NT2/D1 (cell line): ENCODE data around the gene CSNK1G1.
A peak's percentile ranks its signal among the peaks of the same experiment; 100 is the strongest.

Experiments
- DNase-seq: peaks from one replicate; pipeline ENCODE4 v3.0.0-alpha.2; 2011; ENCODE audit warnings: low read depth, low spot score
- H3K27me3 ChIP-seq: 2 replicates; pipeline ENCODE4 v1.6.0; 2011; ENCODE audit warnings: mild to moderate bottlenecking; ENCODE audit not compliant: insufficient read length, insufficient read depth
- H3K36me3 ChIP-seq: 2 replicates; pipeline ENCODE4 v1.6.1; 2011; ENCODE audit warnings: mild to moderate bottlenecking, low read length, mixed read lengths; ENCODE audit not compliant: insufficient read depth, insufficient read length
- H3K4me1 ChIP-seq: 2 replicates; pipeline ENCODE4 v1.5.1; 2011; ENCODE audit not compliant: insufficient read depth, insufficient read length
- H3K4me3 ChIP-seq: 2 replicates; pipeline ENCODE4 v1.5.1; 2011; ENCODE audit warnings: low read depth; ENCODE audit not compliant: insufficient read length
- H3K9ac ChIP-seq: 2 replicates; pipeline ENCODE4 v1.6.0; 2011; ENCODE audit warnings: low read depth; ENCODE audit not compliant: insufficient read length
- H3K9me3 ChIP-seq: 2 replicates; pipeline ENCODE4 v1.5.1; 2011; ENCODE audit warnings: mild to moderate bottlenecking, low read length; ENCODE audit not compliant: insufficient read depth
- SUZ12 ChIP-seq: IDR thresholded peaks from 2 replicates; pipeline ENCODE4 v1.6.1; 2011; ENCODE audit not compliant: insufficient read length, insufficient read depth; ENCODE audit errors: extremely low read depth
- YY1 ChIP-seq: IDR thresholded peaks from 2 replicates; pipeline ENCODE4 v1.6.1; 2011; ENCODE audit not compliant: insufficient read length, insufficient read depth
- ZNF274 ChIP-seq: IDR thresholded peaks from 2 replicates; pipeline ENCODE4 v1.6.1; 2011; ENCODE audit warnings: mild to moderate bottlenecking, low read depth, low read length

CSNK1G1 gene

DNA sequence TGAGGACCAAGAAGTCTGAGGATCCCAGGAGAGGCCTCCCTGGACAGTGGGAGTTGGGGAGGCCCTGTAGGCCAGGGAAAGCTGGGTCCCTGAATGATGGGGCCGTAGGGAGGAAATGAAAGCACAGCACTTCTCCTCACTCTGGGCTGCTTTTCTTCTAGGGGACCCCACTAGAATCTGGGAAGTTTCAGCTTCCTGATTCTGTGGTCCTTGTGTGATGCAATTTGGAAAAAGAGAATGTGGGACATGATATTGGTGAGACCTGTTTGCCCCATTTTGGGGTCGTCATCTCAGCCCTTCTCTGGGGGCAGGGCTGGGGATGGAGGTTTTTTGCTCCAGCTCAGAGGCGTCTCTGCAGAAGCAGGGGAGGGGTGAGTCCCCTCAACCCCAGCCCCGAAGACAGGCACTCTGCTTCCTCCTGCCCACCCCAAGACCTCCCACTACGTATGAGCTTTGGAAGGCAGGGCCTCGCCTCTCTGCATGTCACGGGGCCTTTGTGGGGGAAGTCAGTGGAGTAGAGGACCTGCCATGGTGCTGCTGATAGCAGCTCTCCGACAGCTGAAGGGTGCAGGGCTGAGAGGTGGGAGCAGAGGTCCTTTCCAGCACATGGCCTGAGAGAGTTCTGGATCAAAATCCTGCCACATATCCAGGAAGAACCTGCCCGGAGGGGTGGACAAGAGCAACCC is 205.9 kb downstream of the CSNK1G1 start:
- Histone ChIP-seq H3K9ac (no peak overlapping the region), H3K4me1 (peaks cover 37% of the 10 kb centered on the region)

DNA sequence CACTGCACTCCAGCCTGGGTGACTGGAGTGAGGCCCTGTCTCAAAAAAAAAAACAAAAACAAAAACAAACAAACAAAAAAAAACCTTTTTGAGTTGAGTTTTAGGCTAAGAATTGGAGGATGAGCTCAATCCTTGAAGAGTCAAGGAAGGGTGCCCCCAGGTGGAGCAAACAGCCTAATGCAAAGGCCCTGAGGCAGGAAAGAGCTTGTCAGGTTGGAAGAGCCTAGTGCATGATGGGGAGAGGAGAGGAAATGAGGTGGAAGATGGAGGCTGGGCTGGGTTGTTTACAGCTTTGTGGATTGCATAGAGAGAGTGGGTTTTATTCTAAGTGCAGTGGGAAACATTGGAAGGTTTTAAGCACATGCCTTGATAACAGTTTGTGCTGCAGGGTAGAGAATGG is 206.5 kb downstream of the CSNK1G1 start:
- Histone ChIP-seq H3K36me3 (peaks cover 16% of the 10 kb centered on the region), H3K4me3 (no peak overlapping the region), H3K9ac (no peak overlapping the region), H3K9me3 (no peaks in the 10 kb centered on the region), H3K4me1 (peaks cover 37% of the 10 kb centered on the region), H3K27me3 (peaks cover 18% of the 10 kb centered on the region)
- DNase-seq = peak; percentile 39
- TF ChIP-seq YY1 (no peak), ZNF274 (no peak), SUZ12 (no peak)

More for the DNA sequence above, 205.9 kb downstream of the CSNK1G1 start:
- no peak for TF ChIP-seq ZNF274
- TF ChIP-seq YY1 = no peak
- no peak for TF ChIP-seq SUZ12
- DNase-seq = no peak
- peaks cover 16% of the 10 kb centered on the region for H3K36me3 ChIP-seq
- H3K4me3 ChIP-seq = no peak overlapping the region
- H3K9me3 ChIP-seq = no peaks in the 10 kb centered on the region
- peaks cover 18% of the 10 kb centered on the region for H3K27me3 ChIP-seq

DNA sequence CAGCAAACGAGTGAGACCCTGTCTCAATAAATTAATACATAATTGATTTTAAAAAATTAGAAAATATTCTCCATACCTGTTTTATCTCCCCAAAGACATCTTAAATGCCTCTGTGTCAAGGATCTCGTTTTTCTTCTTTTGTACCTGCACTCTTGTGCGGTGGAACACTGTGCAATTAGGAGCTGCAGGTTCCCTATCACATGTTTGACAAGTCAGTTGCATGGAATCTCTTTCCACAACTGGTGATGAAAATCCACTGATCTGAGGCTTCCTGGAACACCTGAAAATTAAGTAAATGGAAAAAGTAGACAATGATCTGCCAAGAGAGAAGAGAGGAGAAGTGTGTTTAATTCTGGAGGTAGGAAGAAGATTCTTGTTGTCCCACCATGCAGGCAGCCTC is 207.4 kb downstream of the CSNK1G1 start:
- Histone ChIP-seq H3K9ac (no peak overlapping the region), H3K4me3 (no peak overlapping the region), H3K9me3 (no peaks in the 10 kb centered on the region), H3K27me3 (peaks cover 18% of the 10 kb centered on the region), H3K36me3 (peaks cover 12% of the 10 kb centered on the region), H3K4me1 (peaks cover 28% of the 10 kb centered on the region)
- TF ChIP-seq ZNF274 (no peak), YY1 (no peak), SUZ12 (no peak)
- DNase-seq = no peak

DNA sequence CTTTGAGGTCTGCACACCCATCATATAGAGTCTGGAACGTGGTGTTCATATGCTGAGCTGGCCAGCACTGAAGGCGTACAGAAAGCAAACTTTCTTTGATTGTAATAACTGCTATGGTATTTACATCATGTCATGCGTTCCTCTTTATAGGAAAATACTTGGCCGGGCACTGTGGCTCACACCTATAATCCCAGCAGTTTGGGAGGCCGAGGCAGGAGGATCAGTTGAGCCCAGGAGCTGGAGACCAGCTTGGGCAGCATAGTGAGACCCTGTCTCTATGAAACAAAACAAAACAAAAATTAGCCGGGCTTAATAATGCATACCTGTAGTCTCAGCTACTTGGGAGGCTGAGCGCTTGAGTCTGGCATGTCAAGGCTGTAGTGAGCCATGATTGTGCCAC is 207.8 kb downstream of the CSNK1G1 start:
- Histone ChIP-seq H3K9ac (no peak overlapping the region), H3K9me3 (no peaks in the 10 kb centered on the region), H3K27me3 (peaks cover 16% of the 10 kb centered on the region), H3K4me3 (no peak overlapping the region), H3K4me1 (peaks cover 26% of the 10 kb centered on the region), H3K36me3 (peaks cover 14% of the 10 kb centered on the region)
- DNase-seq = no peak
- TF ChIP-seq SUZ12 (no peak), YY1 (no peak), ZNF274 (no peak)

DNA sequence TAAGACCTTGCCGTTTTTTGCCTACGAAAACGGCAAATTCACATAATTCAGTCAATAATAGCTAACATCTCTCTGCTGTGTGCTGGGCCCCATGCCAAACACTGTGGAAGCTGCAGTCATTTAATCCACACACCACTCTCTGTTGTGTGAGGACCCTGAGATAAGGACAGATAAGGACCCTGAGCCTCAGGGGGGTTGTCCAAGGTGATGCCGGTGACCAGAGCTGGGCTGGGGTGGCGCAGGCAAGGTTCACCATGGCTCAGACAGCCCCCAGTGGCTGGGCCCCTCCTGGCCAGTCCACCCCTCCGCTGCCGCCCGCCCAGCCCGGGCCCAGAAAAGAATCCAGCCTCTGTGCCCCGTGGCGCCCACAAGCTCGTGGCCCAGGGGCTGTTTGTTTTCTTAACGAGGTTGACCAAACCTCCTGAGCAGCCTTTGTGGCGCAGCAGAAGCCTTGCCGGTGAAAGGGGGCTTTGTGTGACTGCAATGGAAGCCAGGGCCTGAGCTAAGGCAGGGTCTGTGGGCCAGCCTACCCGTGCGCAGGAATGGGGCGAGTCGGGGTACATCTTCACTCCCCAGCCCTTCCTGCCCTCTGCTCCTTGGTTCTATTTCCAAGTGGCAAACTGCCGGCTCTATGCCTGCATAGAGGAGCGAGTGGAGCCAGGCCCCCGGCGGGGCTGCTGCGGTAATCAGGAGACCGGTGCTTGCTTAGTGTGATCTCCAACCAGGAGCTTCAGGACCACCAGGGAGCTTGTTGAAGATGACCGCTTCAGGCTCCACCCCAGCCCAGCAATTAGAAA is 208.9 kb downstream of the CSNK1G1 start:
- H3K9ac ChIP-seq = no peak overlapping the region
- peaks cover 5% of the 10 kb centered on the region for H3K27me3 ChIP-seq
- peaks cover 17% of the 10 kb centered on the region for H3K4me1 ChIP-seq

DNA sequence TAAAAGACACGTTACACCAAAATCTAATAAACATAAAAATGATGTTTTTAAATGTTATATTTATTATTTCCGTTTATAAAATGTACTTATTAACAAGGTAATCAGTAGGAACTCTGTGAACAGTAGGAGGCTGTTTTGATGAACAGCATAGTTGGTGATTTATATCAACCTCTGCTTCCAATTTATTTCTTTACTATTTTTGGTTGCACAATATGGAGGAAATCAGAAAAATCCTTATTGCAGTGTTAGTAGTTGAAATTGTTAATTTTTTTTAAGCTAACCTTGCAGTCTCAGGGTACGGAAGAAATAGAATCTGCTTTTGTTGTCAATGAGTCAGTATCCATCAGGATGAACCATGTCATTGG is 209.5 kb downstream of the CSNK1G1 start:
- no peak overlapping the region for H3K9ac ChIP-seq
- no peak for TF ChIP-seq ZNF274
- TF ChIP-seq YY1 = no peak
- TF ChIP-seq SUZ12 = no peak
- no peak overlapping the region for H3K4me3 ChIP-seq
- DNase-seq = no peak
- peaks cover 30% of the 10 kb centered on the region for H3K36me3 ChIP-seq
- peaks cover 17% of the 10 kb centered on the region for H3K4me1 ChIP-seq
- no peaks in the 10 kb centered on the region for H3K27me3 ChIP-seq
- no peaks in the 10 kb centered on the region for H3K9me3 ChIP-seq

More for the DNA sequence above, 208.9 kb downstream of the CSNK1G1 start:
- no peaks in the 10 kb centered on the region for H3K9me3 ChIP-seq
- peaks cover 24% of the 10 kb centered on the region for H3K36me3 ChIP-seq
- H3K4me3 ChIP-seq = no peak overlapping the region
- no peak for DNase-seq
- TF ChIP-seq YY1 (no peak), SUZ12 (no peak), ZNF274 (no peak)

DNA sequence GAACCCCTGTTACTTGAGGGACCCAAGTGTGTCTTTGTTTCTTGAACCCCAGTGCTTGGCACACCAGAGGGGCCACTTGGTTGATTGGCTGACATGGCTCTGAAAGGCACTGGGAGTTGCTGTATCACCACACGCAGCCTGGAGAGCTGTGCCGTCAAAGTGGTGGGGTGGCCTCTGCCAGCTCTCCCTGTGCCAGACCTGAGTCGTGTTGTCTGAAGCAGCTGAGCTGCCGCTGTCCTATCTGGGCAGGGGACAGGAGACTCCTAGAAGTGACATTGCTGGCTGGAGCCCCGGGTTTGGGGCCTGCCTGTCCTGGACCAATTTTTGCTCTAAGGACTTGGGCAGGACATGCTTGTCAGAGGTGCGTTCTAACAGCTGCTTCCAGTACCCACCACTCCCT is 209.9 kb downstream of the CSNK1G1 start:
- H3K27me3 ChIP-seq = no peaks in the 10 kb centered on the region
- peaks cover 35% of the 10 kb centered on the region for H3K36me3 ChIP-seq
- no peak overlapping the region for H3K4me3 ChIP-seq
- no peaks in the 10 kb centered on the region for H3K9me3 ChIP-seq
- no peak for DNase-seq
- peaks cover 16% of the 10 kb centered on the region for H3K4me1 ChIP-seq
- H3K9ac ChIP-seq = no peak overlapping the region
- TF ChIP-seq SUZ12 (no peak), YY1 (no peak), ZNF274 (no peak)
